Breast epithelium (tissue), 4 donors: ENCODE data around the gene GK. TPM values are rescaled to one million over a fixed set of nuclear protein-coding genes. Genes with fewer than 3 reads are reported as not detected.
"Not testable (repeated sequence)": the region's sequence is repeated elsewhere in the genome, so short reads cannot be mapped to it uniquely, and the experiment has no call there.

Source experiments
- DNase-seq, 2 donors: peaks; one replicate each; pipeline ENCODE4 v3.0.0-alpha.2; 2019; ENCODE audit warnings: low spot score in 2 of 2
- H3K27ac ChIP-seq, 2 donors: fragments of 200-600 bp; sonication (generic) in 1 of 2; one replicate each; pipeline ENCODE4 v1.5.1; 2016 to 2019; ENCODE audit warnings: mild to moderate bottlenecking in 1 of 2
- H3K27me3 ChIP-seq, 2 donors: fragments of 200-600 bp; sonication (generic) in 1 of 2; one replicate each; pipeline versions ENCODE4 v1.5.1 to v1.6.0; 2017 to 2019; ENCODE audit warnings: control low read depth in 1 of 2, mild to moderate bottlenecking in 1 of 2
- H3K36me3 ChIP-seq: fragments of 200-600 bp; one replicate; pipeline ENCODE4 v1.5.1; 2019
- H3K4me1 ChIP-seq, 2 donors: fragments of 200-600 bp; sonication (generic); one replicate each; pipeline ENCODE4 v1.5.1; 2016 to 2019; ENCODE audit warnings: control low read depth in 1 of 2
- H3K4me3 ChIP-seq, 3 donors: fragments of 200-600 bp; sonication (generic); 1 replicate in 2 of 3; 2 replicates in 1 of 3; pipeline ENCODE4 v1.5.1; 2016 to 2019; ENCODE audit warnings: mild to moderate bottlenecking in 3 of 3, moderate library complexity in 2 of 3
- H3K9me3 ChIP-seq, 2 donors: fragments of 200-600 bp; sonication (generic) in 1 of 2; one replicate each; pipeline ENCODE4 v1.5.1; 2016 to 2019; ENCODE audit warnings: control low read depth in 1 of 2
- POLR2A ChIP-seq: fragments of 450-650 bp; IDR thresholded peaks from one replicate; pipeline ENCODE4 v1.6.1; 2016; ENCODE audit warnings: antibody characterized with exemption, mild to moderate bottlenecking, moderate library complexity
- POLR2AphosphoS5 ChIP-seq, 3 donors: sonication (generic); formaldehyde crosslinking; IDR thresholded peaks; one replicate each; pipeline ENCODE4 v1.6.1; 2017; ENCODE audit warnings: antibody characterized with exemption in 3 of 3
- intact Hi-C: fragments of 100-400 bp; cut with DNase I; formaldehyde crosslinking; loops from one replicate; pipeline ENCODE4 v1.15.1; 2023; ENCODE audit warnings: low total_unique reads
- total RNA-seq, 3 donors: library from RNA; depleted of rRNA; stranded (reverse); fragments of >200 nt; gene quantifications; one replicate each; pipeline ENCODE4 v1.1.0, GENCODE V29; 2016
- TF ChIP-seq, protein P1 (sequence below), 3 donors: fragments of 450-650 bp; IDR thresholded peaks; one replicate each; pipeline ENCODE4 v1.5.1; 2016 to 2017; ENCODE audit warnings: antibody characterized with exemption in 3 of 3, mild to moderate bottlenecking in 3 of 3, moderate library complexity in 3 of 3

GK gene
- total RNA-seq, 3 donors from 2014 or later: 3.8 to 12.1 (median 6.9) TPM

DNA sequence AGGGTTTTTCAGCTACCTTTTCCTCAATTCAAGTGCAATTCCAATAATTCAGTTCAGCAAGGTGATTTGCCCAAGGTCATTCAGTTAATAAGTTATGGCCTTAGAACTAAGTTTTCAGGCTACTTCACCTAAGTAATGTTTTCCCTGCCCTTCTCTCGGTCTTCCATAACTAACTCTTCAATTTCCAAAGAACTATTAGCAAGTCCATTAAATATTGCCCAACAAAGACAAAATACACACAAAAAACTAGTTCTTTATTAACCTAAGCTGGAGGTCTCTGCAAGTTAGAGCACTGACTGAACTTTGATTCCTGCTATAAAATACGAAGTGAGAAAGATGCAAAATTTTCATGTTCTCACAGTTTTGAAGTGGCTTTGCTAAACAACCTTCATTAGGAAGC lies 26.8 kb upstream of the GK start:
- TF ChIP-seq, protein P1, sequence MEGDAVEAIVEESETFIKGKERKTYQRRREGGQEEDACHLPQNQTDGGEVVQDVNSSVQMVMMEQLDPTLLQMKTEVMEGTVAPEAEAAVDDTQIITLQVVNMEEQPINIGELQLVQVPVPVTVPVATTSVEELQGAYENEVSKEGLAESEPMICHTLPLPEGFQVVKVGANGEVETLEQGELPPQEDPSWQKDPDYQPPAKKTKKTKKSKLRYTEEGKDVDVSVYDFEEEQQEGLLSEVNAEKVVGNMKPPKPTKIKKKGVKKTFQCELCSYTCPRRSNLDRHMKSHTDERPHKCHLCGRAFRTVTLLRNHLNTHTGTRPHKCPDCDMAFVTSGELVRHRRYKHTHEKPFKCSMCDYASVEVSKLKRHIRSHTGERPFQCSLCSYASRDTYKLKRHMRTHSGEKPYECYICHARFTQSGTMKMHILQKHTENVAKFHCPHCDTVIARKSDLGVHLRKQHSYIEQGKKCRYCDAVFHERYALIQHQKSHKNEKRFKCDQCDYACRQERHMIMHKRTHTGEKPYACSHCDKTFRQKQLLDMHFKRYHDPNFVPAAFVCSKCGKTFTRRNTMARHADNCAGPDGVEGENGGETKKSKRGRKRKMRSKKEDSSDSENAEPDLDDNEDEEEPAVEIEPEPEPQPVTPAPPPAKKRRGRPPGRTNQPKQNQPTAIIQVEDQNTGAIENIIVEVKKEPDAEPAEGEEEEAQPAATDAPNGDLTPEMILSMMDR (IDR thresholded peaks at IDR 0.05): no peak
- TF ChIP-seq POLR2AphosphoS5 (IDR thresholded peaks at IDR 0.05) (no peak), POLR2A (no peak)

DNA sequence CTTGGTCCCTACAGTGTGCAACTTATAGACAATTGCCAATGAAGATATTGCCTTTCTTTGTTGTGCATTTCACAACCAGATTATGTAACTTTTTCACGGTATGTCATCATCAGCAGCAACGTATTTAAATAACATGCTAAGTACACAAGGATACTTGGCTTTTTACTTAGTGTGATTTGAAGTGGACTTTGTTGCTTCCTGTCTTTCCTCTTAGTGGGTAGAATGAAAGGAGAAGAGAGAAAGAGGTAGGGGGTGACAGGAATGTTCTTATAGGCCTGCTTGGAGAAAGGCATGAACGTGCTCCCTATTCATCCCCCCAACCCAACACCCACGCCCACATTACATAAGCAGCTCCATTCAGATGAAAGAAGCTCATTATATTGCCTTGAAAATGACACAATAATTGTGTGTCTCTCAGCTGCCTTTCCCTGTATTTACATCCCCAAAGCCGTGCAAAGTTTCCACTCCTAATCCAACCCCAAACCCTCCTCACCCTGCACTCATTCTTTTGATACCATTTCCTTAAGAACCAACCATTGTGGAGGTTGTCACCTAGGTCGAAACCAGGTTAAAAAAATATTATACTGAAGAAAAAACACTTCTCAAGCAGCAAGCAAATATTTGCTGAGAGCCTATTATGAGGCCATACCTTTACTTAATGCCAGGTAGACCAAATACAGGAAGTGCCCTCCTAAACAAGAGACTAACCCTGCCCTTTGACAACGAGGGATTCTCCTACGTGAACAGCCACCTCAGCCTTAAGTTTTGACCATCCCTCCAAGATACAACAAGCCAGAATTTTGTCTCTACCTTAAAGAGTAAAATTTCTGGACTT lies 25.2 kb upstream of the GK start:
- intact Hi-C loops: no loop called here

More for the DNA sequence above, 26.8 kb upstream of the GK start:
- Histone ChIP-seq H3K27me3 (peaks cover 0 to 7% of the 10 kb centered on the region in 2 donors), H3K4me1 (no peaks in the 10 kb centered on the region), H3K36me3 (no peaks in the 10 kb centered on the region), H3K27ac (no peak overlapping the region), H3K9me3 (peaks cover 9 to 12% of the 10 kb centered on the region in 2 donors), H3K4me3 (no peak overlapping the region)
- intact Hi-C loops: no loop called here
- no peak for DNase-seq

DNA sequence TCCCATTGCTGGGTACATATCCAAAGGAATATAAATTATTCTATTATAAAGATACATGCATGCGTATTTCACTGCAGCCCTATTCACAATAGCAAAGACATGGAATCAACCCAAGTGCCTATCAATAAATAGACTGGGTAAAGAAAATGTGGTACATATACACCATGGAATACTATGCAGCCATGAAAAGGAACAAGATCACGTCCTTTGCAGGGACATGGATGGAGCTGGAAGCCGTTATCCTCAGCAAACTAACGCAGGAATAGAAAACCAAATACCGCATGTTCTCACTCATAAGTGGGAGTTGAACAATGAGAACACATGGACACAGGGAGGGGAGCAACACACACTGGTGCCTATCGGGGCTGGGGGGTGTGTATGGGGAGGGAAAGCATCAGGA lies 19.2 kb upstream of the GK start:
- H3K27ac ChIP-seq, H3K4me1 ChIP-seq, intact Hi-C loops, H3K4me3 ChIP-seq, H3K9me3 ChIP-seq, H3K27me3 ChIP-seq, H3K36me3 ChIP-seq, DNase-seq: not testable (repeated sequence)

More for the DNA sequence above, 25.2 kb upstream of the GK start:
- DNase-seq: no peak
- Histone ChIP-seq H3K27ac (no peak overlapping the region), H3K27me3 (no peaks in the 10 kb centered on the region), H3K4me1 (no peaks in the 10 kb centered on the region), H3K9me3 (no peaks in the 10 kb centered on the region), H3K4me3 (no peak overlapping the region), H3K36me3 (no peaks in the 10 kb centered on the region)
- TF ChIP-seq, protein P1 (IDR thresholded peaks at IDR 0.05): no peak
- no peak for TF ChIP-seq POLR2AphosphoS5 (IDR thresholded peaks at IDR 0.05)

DNA sequence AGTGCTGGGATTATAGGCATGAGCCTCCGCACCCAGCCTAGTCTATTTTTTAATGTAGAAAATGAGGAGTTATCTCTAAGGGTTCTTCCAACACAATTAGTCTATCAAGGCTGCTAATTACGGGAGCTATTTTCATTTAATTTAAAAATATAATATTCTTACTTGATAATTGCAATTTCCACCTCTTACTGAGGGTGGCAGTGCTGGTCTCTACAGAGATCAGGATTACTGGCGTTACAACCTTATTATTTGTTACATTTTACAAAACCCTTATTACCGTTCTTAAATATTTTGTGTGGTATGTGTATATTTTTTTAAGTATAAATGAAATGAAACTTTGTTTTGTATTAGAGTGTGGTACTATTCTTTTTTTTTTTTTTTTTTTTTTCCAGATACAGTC lies 17.6 kb upstream of the GK start:
- H3K27me3 ChIP-seq: peaks cover 0 to 3% of the 10 kb centered on the region in 2 donors
- DNase-seq: no peak
- intact Hi-C loops: no loop called here
- H3K9me3 ChIP-seq: peaks cover 0 to 4% of the 10 kb centered on the region in 2 donors
- H3K4me1 ChIP-seq: no peaks in the 10 kb centered on the region
- TF ChIP-seq POLR2A (no peak), POLR2AphosphoS5 (IDR thresholded peaks at IDR 0.05) (no peak)
- TF ChIP-seq, protein P1 (IDR thresholded peaks at IDR 0.05): no peak
- no peak overlapping the region for H3K27ac ChIP-seq
- H3K4me3 ChIP-seq: no peak overlapping the region
- no peaks in the 10 kb centered on the region for H3K36me3 ChIP-seq

DNA sequence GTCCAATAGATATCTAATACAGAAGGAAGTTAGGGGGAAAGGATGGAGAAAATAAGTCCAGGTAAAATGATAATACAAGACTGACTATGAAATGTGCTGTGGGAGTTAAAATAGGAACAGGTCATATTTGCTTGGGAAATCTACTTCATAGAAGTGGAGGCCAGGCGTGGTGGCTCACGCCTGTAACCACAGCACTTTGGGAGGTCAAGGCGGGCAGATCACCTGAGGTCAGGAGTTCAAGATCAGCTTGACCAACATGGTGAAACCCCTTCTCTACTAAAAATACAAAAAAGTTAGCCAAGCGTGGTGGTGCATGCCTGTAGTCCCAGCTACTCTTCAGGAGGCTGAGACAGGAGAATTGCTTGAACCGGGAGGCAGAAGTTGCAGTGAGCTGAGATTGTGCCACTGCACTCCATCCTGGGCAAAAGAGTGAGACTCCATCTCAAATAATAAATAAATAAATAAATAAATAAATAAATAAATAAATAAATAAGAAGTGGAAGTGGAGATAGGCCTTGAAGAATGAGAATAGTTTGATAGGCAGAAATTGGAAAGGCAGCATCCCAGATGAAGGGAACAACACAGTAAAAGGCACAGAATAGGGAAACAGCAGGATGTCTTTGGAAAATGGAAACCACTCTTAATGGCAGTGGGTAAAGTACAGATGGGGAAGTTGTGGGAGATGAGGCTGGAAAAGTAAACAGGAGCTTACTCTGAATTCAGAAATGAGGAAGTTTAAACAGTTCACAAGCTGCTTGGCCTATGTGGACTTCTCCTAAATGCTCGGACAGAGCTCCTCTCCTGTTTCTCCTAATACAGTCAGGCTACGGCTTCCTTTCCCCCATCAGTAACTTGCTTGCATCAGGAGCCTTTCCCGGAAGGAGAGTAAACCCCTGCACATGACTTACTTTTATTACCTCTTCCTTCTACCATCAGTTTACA lies 15.1 kb upstream of the GK start:
- Histone ChIP-seq H3K9me3 (peaks cover 0 to 4% of the 10 kb centered on the region in 2 donors), H3K4me3 (no peak overlapping the region), H3K36me3 (no peaks in the 10 kb centered on the region), H3K27ac (no peak overlapping the region), H3K27me3 (peaks cover 0 to 3% of the 10 kb centered on the region in 2 donors), H3K4me1 (no peaks in the 10 kb centered on the region)
- DNase-seq: no peak
- TF ChIP-seq POLR2A (no peak), POLR2AphosphoS5 (IDR thresholded peaks at IDR 0.05) (no peak)
- TF ChIP-seq, protein P1 (IDR thresholded peaks at IDR 0.05): no peak
- intact Hi-C loops: no loop called here

DNA sequence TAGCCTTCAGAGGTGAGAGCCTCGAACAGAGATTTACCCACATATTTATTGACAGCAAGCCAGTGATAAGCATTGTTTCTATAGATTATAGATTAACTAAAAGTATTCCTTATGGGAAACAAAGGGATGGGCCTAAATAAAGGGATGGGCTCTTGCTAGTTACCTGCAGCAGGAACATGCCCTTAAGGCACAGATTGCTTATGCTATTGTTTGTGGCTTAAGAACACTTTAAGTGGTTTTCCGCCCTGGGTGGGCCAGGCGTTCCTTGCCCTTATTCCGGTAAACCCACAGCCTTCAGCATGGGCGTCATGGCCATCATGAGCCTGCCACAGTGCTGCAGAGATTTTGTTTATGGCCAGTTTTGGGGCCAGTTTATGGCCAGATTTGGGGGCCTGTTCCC lies 13.5 kb upstream of the GK start:
- H3K36me3 ChIP-seq, H3K4me3 ChIP-seq, intact Hi-C loops, H3K4me1 ChIP-seq, H3K9me3 ChIP-seq, H3K27me3 ChIP-seq, H3K27ac ChIP-seq, DNase-seq: not testable (repeated sequence)
